GM12878 (cell line): Measurements from ENCODE around the gene FKBP2. TPM values are rescaled to one million over a fixed set of nuclear protein-coding genes. Genes with fewer than 3 reads are reported as not detected.

ENCODE experiments used
- BCL3 ChIP-seq: IDR thresholded peaks from 2 replicates; pipeline ENCODE4 v1.6.1; 2011; ENCODE audit warnings: borderline replicate concordance, low read depth, mild to moderate bottlenecking, moderate library complexity, low read length; ENCODE audit not compliant: insufficient read depth, poor library complexity, severe bottlenecking
- BCLAF1 ChIP-seq: fragments of 450-650 bp; IDR thresholded peaks from 2 replicates; pipeline ENCODE4 v1.6.1; 2017; ENCODE audit warnings: antibody characterized with exemption, mild to moderate bottlenecking, moderate library complexity
- BMI1 ChIP-seq: fragments of 450-650 bp; IDR thresholded peaks from 2 replicates; pipeline ENCODE4 v1.6.1; 2016; ENCODE audit warnings: mild to moderate bottlenecking, moderate library complexity, borderline replicate concordance
- CHD1 ChIP-seq: IDR thresholded peaks from 2 replicates; pipeline ENCODE4 v1.6.1; 2012; ENCODE audit warnings: low read depth, low read length, improper control_type of control experiment
- E2F4 ChIP-seq: IDR thresholded peaks from 2 replicates; pipeline ENCODE4 v1.6.1; 2012; ENCODE audit warnings: low read depth, low read length, improper control_type of control experiment
- EZH2 ChIP-seq: IDR thresholded peaks from 2 replicates; pipeline ENCODE4 v1.6.1; 2012; ENCODE audit warnings: low read depth, mild to moderate bottlenecking, control low read depth, inconsistent platforms, low read length, borderline replicate concordance; ENCODE audit not compliant: control insufficient read depth
- NFIC ChIP-seq: IDR thresholded peaks from 2 replicates; pipeline ENCODE4 v1.6.1; 2012; ENCODE audit warnings: low read depth, mild to moderate bottlenecking, inconsistent platforms, low read length, moderate library complexity
- PRDM15 ChIP-seq: fragments of 450-650 bp; formaldehyde crosslinking; IDR thresholded peaks from 2 replicates; pipeline ENCODE4 v1.4.0; 2020; ENCODE audit warnings: mild to moderate bottlenecking, moderate library complexity
- RUNX3 ChIP-seq: IDR thresholded peaks from 2 replicates; pipeline ENCODE4 v1.6.1; 2012; ENCODE audit warnings: low read length, inconsistent platforms
- SUPT20H ChIP-seq: IDR thresholded peaks from 2 replicates; pipeline ENCODE4 v1.6.1; 2011; ENCODE audit warnings: low read depth, mild to moderate bottlenecking, low read length, moderate library complexity, borderline replicate concordance; ENCODE audit not compliant: control insufficient read depth
- ZBTB40 ChIP-seq: fragments of 450-650 bp; IDR thresholded peaks from 2 replicates; pipeline ENCODE4 v1.6.1; 2016; ENCODE audit warnings: mild to moderate bottlenecking, moderate library complexity, borderline replicate concordance
- polyA plus RNA-seq, 11 experiments: library from polyadenylated mRNA; depleted of rRNA in 4 of 11; unstranded in 6 of 11; stranded (reverse) in 5 of 11; fragments of >200 nt; fragmentation: Nextera tagmentation in 4 of 11; fragmentation: Illumina TruSeq in 1 of 11; extraction: Ambion mirVana in 4 of 11; extraction: Trizol in 1 of 11; gene quantifications; 1 replicate in 1 of 11; 2 replicates in 10 of 11; pipeline versions ENCODE4 v1.2.1 to v1.2.3, GENCODE V29; 2011 to 2016; ENCODE audit warnings: inconsistent platforms in 2 of 11, missing spikeins in 2 of 11, low read depth in 1 of 11
- total RNA-seq, 4 experiments: library from RNA; depleted of rRNA in 3 of 4; stranded (reverse); fragments of >200 nt in 3 of 4; fragmentation: Illumina TruSeq in 1 of 4; extraction: Trizol in 1 of 4; gene quantifications; 2 replicates each; pipeline versions ENCODE4 v1.2.1 to v1.2.3, GENCODE V29; 2013 to 2021

FKBP2 gene
- total and polyA plus RNA-seq, 10 of the 15 experiments (the other 5 are each of a cell fraction or from before 2014, with no cell fraction given): 1.8 to 99.7 (median 39.5) TPM

- TF ChIP-seq PRDM15: no peak
- TF ChIP-seq EZH2: no peak
- peak; percentile 24 for TF ChIP-seq BCL3
- 0 out of 2 replicates have a peak, but pooled peaks have one; percentile 13 for TF ChIP-seq RUNX3
- TF ChIP-seq BCLAF1: no peak
- TF ChIP-seq NFIC: no peak
- peak; percentile 73; the same call in 1 of the 2 replicates for TF ChIP-seq ZBTB40
- TF ChIP-seq SUPT20H: no peak
- no peak for TF ChIP-seq BMI1
- no peak for TF ChIP-seq CHD1
- no peak for TF ChIP-seq E2F4
Observed at GRCh38 chr11:64225608-64226506, 15.0 kb upstream of the FKBP2 start, which contains the start of the genes NUDT22 and TRPT1 (continued).
